HUDEP-2 (cell line): ENCODE measurements around the gene MAGEA9B.
A peak's percentile ranks its signal among the peaks of the same experiment; 100 is the strongest.
"Not testable (repeated sequence)": the region's sequence is repeated elsewhere in the genome, so short reads cannot be mapped to it uniquely, and the experiment has no call there.

Source experiments
- DNase-seq, 76 experiments: peaks; one replicate each; lab custom pipeline; 2025; ENCODE audit not compliant: unreplicated experiment in 76 of 76; lab: John Stamatoyannopoulos, UW

Gene MAGEA9B

GRCh38 chrX:149539283-149540130, 47.8 kb downstream of the MAGEA9B start:
- DNase-seq: peak; percentile 12 to 94 (median 80)

- not testable (repeated sequence) for DNase-seq
Observed at GRCh38 chrX:149537474-149537873, 49.8 kb downstream of the MAGEA9B start.

GRCh38 chrX:149534926-149535602, 52.2 kb downstream of the MAGEA9B start:
- not testable (repeated sequence) for DNase-seq

- not testable (repeated sequence) for DNase-seq
Observed at GRCh38 chrX:149533999-149534398, 53.3 kb downstream of the MAGEA9B start.

GRCh38 chrX:149532868-149533267, 54.4 kb downstream of the MAGEA9B start:
- not testable (repeated sequence) for DNase-seq
